ENCODE results near the gene TTC17. TPM values are rescaled to one million over a fixed set of nuclear protein-coding genes. Genes with fewer than 3 reads are reported as not detected.

Gene TTC17
- total RNA-seq, 4 donors from 2014 or later: 65.8 to 280 (median 106) TPM

GRCh38 chr11:43382614-43383013 lies 23.9 kb downstream of the TTC17 start:
- no peaks in the 10 kb centered on the region for H3K27me3 ChIP-seq
- TF ChIP-seq CTCF (IDR thresholded peaks at IDR 0.05): no peak
- no peak for TF ChIP-seq POLR2A (IDR thresholded peaks at IDR 0.05)
- no peak for TF ChIP-seq POLR2AphosphoS5 (IDR thresholded peaks at IDR 0.05)
- no peak for TF ChIP-seq EP300 (IDR thresholded peaks at IDR 0.05)
- peaks cover 8% of the 10 kb centered on the region for H3K36me3 ChIP-seq
- 77% methylated on average over 1 of the region's 1 CpG for WGBS
- no peak overlapping the region for H3K27ac ChIP-seq
- H3K4me1 ChIP-seq: peaks cover 9% of the 10 kb centered on the region
- no peak for DNase-seq (ENCODE audit: low spot score in 2 of 2)
- H3K4me3 ChIP-seq: no peak overlapping the region
- H3K9me3 ChIP-seq: no peaks in the 10 kb centered on the region

GRCh38 chr11:43384393-43384792 lies 25.7 kb downstream of the TTC17 start:
- TF ChIP-seq POLR2AphosphoS5 (IDR thresholded peaks at IDR 0.05): no peak
- TF ChIP-seq EP300 (IDR thresholded peaks at IDR 0.05): no peak
- TF ChIP-seq CTCF (IDR thresholded peaks at IDR 0.05): no peak
- no peak for TF ChIP-seq POLR2A (IDR thresholded peaks at IDR 0.05)
- H3K4me3 ChIP-seq: no peak overlapping the region
- H3K27me3 ChIP-seq: no peaks in the 10 kb centered on the region
- no peaks in the 10 kb centered on the region for H3K9me3 ChIP-seq
- no peak overlapping the region for H3K27ac ChIP-seq
- no peak for DNase-seq (ENCODE audit: low spot score in 2 of 2)
- WGBS: 96% methylated on average over 5 of the region's 5 CpGs
- H3K36me3 ChIP-seq: peaks cover 14% of the 10 kb centered on the region
- H3K4me1 ChIP-seq: no peaks in the 10 kb centered on the region

GRCh38 chr11:43392713-43393112 lies 34.0 kb downstream of the TTC17 start:
- peaks cover 70% of the 10 kb centered on the region for H3K36me3 ChIP-seq
- over 99% methylated on average over 5 of the region's 5 CpGs for WGBS

GRCh38 chr11:43393765-43394355 lies 35.1 kb downstream of the TTC17 start:
- H3K9me3 ChIP-seq: no peaks in the 10 kb centered on the region
- TF ChIP-seq CTCF (IDR thresholded peaks at IDR 0.05): no peak
- no peak for TF ChIP-seq POLR2AphosphoS5 (IDR thresholded peaks at IDR 0.05)
- no peak for TF ChIP-seq EP300 (IDR thresholded peaks at IDR 0.05)
- TF ChIP-seq POLR2A (IDR thresholded peaks at IDR 0.05): no peak
- no peak for DNase-seq (ENCODE audit: low spot score in 2 of 2)
- no peak overlapping the region for H3K4me3 ChIP-seq
- H3K4me1 ChIP-seq: no peaks in the 10 kb centered on the region
- H3K27me3 ChIP-seq: no peaks in the 10 kb centered on the region
- no peak overlapping the region for H3K27ac ChIP-seq
- 91% methylated on average over 2 of the region's 2 CpGs for WGBS
- peaks cover 81% of the 10 kb centered on the region for H3K36me3 ChIP-seq

More at GRCh38 chr11:43392713-43393112, 34.0 kb downstream of the TTC17 start:
- Histone ChIP-seq H3K4me1 (no peaks in the 10 kb centered on the region), H3K27me3 (no peaks in the 10 kb centered on the region), H3K9me3 (no peaks in the 10 kb centered on the region), H3K4me3 (no peak overlapping the region), H3K27ac (no peak overlapping the region)
- no peak for DNase-seq (ENCODE audit: low spot score in 2 of 2)
- TF ChIP-seq POLR2A (IDR thresholded peaks at IDR 0.05) (no peak), POLR2AphosphoS5 (IDR thresholded peaks at IDR 0.05) (no peak), CTCF (IDR thresholded peaks at IDR 0.05) (no peak), EP300 (IDR thresholded peaks at IDR 0.05) (no peak)

GRCh38 chr11:43396617-43397016 lies 37.9 kb downstream of the TTC17 start:
- no peak overlapping the region for H3K27ac ChIP-seq
- H3K36me3 ChIP-seq: peaks cover 90% of the 10 kb centered on the region
- DNase-seq (ENCODE audit: low spot score in 2 of 2): no peak
- no peaks in the 10 kb centered on the region for H3K9me3 ChIP-seq
- no peaks in the 10 kb centered on the region for H3K4me1 ChIP-seq
- H3K27me3 ChIP-seq: no peaks in the 10 kb centered on the region
- WGBS: 67% methylated on average over 3 of the region's 3 CpGs
- H3K4me3 ChIP-seq: no peak overlapping the region
- TF ChIP-seq POLR2A (IDR thresholded peaks at IDR 0.05) (no peak), EP300 (IDR thresholded peaks at IDR 0.05) (no peak), POLR2AphosphoS5 (IDR thresholded peaks at IDR 0.05) (no peak), CTCF (IDR thresholded peaks at IDR 0.05) (no peak)
